ENCODE results near the gene MINDY4.

The MINDY4 gene

DNA sequence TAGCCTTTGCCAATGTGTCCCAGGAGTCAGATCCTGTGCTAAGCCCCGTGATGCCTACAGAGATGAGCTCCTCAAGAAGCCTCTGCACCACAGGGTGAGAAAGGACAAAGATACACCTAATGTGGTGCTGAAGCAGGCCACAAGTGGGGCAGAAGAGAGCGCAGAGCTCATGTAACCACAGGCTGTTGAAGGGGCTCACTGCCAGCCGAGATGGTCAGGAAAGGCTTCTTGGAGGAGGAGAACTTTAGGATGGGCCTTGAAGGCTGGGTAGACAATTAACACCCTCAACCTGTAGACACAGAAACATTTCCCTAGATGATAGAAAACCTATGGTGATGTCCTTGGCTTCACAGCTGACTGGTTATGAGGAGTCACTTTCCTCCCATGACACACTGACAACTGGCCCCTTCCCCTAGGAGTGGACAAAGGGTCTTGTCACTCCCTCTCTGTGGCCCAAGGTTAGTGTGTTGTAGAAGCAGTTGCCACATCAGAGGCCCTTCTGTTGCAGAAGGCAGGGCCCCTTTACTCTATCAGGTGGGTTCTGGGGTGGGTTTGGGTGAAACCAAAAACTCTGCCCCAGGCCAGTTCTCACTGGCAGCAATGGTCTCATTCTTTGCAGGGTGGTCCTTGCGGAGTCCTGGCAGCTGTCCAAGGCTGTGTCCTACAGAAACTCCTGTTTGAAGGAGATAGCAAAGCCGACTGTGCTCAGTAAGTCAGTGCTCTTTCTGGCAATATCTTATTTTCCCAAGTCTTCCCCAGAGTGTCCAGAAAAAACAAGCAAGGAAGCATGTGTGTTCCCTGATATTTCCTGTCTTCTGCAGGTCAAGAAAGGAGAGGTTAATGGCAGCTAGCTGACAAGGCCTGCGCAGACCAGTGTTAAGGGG is 69.2 kb downstream of the MINDY4 start:
- DNase-seq = no peak

DNA sequence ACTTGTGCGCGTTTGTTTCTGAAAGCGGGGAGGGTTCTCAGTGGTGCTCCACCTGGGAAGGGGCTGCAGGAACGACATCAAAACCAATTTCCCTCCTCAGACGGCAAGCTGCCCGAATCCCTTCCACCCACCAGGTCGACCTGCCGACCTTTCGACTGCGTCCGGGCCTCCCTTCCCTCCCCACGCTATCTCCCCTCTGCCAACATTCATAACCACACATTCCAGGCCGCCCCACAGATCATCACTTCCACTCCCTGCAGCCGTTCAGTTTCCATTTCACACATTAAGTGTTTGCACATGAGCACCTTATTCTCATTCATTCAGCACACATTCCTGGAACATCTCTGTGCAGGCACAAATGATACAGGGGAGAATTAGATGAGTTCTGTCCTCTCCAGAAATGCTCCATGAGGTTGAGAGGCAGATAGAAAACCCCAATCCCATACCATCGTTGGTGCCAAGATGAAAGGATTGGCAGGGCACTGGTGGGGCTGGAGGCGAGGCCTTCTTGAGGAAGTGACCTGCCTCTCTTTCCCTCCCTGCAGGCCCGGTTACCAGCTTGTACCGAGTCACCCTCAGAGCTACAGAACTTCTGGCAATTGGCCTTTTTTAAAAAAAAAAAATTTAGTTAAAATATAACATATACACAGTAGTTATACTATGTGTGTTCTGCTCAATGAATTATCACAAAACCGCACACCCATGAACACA is 70.0 kb downstream of the MINDY4 start:
- DNase-seq = no peak

DNA sequence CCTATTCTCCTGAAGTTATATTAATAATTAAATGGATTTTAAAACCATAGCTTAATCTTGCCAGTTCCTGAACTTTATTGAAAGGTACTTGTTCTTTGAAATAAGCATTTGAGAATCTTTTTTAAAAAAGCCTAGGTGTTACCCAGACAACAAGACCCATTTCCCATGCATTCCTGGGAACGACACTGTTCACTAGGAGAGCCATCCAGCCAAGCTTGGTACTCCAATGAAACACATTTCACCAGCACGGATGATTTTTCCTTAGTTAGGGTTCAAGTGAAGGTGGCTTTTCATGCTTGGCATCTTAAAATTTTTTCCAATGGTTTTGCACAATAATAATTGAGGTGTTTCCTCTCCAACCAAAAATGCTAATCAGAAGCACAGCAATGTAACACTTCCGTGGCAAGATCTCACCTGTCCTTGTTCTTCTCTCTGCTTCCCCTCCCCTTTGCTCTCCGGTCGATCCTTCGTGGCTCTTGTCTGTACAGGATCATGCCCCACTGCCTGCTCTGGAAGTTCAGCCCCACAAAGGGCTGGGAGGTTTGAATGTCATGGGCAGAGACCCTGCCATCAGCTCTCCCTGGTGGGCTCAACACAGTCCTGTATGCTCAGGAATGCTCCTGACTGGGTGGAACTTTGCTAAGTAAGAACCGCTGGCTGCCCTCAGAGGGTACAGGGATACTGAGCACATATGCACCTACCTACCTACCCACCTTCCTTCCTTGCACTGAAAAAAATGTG is 70.8 kb downstream of the MINDY4 start:
- DNase-seq = no peak

DNA sequence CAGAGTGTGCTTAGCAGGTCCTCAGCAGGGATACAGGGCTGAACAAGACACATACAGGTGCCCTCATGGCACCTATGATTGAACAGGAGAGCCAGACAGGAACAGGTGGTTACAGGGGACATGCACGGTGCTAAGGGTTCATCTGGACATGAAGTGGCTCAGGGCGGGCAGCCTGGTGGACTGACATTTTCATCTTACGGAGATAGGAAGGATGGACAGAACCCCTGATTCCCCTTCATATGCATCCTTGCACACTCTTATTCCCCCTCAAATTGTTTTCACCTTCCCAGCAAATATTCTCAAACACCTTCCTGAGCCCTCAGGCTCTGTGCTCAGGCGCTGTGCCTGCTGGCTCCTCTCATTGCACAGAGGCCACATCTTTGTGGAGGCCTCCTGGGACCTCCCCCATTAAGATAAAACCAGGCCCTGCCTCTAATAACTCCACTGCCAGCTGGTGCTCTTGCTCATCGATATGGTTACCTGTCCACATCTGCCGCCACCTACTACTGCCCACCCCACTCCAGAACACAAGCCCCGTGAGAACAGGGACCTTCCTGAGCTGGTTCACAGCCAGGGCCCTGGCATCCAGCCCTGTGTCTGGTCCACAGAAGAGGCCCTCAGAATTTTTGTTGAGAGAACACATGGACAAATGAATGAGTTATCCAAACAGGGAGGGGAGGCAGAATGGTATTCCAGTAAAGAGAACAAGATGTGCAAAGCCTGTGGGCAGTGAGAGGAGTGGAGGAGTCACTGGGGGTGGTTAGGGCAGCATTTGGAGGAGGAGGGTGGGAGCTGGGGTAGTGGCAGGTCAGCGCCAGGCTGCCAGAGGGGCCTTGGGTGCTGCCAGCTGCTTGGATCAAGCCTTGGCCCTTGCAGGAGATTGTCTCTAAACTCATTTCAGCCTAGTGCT is 71.6 kb downstream of the MINDY4 start:
- DNase-seq = no peak

DNA sequence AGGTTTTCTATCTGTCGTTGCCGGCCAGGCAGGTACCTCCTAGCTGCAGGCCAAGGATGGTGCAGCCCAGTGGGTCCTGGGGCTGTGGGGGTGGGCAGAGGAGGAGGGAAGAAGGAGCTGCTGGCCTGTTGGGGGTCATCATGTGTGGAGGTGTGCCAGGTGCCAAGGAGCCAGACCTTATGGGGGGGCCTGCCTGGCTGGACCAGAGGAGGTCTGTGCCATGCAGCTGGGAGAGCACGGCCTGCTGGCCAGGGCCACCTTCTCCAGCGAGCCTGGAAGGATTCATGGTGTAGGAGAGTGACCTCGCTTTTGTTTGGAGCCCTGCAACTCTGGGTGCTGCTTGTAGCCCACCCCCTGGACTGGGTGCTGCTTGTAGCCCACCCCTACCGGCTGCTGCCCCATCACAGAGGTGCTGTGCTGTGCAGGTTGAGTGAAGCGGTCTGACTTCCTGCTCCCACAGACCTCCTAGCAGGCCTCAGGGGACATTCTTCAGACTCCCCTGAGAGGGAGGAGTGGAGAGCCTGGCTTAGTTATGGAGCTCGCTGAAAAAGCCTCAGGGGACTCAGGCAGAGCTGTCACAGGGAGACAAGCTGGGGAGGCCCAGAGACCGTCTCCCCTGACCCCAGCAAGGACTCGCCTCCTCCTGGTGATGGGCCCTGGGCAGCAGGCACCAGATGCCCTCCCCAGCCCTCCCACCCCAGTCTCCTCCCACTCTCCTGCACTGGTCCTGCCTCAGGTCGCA is 72.7 kb downstream of the MINDY4 start:
- DNase-seq = no peak

DNA sequence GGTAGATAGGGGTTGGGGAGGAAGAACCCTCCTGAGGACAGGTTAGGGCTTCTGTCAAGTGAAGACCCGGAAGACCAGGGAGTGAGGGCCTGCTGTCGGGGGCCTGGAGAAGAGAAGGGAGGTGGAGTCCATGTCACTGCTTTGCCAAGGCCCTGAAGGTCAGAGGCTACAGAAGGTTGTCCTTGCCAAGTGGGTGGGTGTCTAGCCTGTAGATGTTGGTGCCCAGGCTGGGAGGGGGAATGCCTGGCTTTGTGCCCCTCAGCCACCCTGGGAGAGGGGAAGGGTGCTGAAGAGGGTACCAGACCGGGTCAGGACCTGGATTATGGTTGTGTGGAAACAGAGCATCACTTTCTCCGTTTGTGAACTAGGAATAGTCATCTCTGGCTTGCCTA is 73.3 kb downstream of the MINDY4 start:
- no peak for DNase-seq

DNA sequence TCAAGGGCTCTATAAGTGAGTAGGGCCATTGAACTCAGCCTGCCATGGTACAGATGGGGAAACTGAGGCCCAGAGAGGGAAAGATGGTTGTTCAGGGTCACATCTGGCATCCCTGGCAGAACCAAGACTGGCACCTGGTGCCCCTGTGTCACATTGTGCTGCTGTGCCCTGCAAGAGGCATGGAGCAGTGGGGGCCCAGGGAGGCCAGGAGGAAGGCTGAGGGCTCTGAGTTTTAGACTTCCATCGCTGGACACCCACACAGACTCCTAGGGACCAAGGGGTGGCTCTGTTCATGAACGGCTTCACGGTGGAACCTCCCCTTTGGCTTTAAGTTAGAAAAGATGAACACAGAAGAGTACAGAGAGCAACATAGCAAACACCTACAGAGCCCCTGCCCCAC is 73.7 kb downstream of the MINDY4 start:
- DNase-seq = no peak

DNA sequence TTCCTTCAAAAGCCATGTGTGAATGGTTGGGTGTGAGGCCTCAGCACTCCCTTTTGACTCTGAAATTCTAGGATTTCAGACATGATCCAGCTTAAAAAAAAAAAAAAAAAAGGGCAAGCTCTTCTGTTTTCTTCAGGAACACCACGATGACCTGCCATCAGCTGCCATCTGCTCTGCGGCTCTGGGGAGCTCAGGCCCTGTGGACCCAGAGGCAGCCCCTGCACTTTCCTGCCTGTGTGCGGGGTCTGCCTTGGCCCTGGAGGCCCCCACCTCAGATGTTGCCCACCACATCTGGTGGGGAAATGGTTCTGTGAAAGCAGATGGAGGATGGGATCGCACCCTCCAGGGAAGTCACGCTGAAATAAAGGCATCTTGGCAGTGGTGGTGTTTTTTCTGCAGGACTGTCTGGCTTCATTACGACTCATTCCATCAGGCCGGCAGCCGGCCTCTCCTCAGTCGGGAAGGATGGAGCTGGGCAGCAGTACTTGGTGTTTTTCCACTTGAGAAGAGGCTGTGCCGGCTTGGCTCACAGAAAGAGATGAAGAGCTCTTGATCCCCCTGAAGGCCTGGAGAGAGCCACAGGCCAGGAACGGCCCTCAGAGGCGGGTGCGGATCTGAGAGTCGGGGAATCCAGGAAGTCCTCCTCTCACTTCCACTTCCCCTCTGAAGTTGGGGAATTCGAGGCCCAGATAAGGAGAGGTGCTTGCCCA is 74.4 kb downstream of the MINDY4 start:
- DNase-seq = peak; percentile 78 to 93

DNA sequence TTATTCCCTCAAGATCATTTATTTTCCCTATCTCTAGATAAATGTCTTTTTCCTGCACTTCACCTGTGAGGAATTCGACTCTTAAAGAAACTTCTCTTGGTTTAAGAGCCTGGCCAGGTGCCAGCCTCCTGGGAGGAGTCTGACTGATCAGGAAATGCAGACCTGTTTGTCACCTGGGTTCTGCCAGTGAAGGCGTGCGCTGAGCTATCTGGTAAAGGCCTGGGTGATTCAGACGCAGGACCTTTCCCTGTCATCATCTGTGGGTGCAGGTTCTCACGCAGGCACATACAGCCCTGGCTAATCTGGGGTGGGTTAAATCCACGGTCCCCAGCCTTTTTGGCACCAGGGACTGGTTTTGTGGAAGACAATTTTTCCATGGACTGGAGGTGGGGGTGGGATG is 75.2 kb downstream of the MINDY4 start:
- no peak for DNase-seq

DNA sequence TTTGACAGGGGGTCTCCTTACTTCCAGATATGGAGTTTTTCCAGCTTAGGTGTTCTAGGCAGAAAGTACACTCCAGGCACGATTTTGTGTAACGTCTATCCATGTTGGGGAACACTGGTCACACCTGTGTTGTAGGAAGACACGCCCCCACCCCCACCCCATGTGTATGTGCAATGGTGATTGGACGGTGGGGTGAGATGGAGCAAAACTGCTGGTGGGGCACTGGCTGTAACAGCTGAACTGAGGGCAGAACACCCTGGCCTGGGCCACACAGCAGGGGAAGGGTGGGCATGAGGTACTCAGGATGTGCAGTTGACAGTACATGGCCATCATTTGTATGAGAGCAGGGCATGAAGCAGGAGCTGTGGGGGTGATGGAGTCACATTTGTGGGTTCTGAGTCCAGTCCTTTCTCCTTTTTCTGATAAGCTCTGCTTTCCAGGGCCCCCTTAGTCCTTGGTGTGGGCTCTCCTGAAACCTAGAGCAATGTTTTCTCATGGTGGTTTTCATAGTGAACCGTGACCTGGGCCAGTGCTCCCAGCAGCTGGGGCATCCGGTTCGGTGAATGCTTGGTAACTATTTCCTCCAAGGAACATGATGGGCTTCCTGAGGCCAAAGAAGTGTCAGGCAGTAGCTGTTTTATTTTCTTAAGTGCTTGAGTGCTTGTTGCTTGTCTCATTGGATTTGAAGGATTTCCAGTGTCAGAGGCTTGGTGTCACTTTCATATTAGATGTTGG is 77.1 kb downstream of the MINDY4 start:
- no peak for DNase-seq

DNA sequence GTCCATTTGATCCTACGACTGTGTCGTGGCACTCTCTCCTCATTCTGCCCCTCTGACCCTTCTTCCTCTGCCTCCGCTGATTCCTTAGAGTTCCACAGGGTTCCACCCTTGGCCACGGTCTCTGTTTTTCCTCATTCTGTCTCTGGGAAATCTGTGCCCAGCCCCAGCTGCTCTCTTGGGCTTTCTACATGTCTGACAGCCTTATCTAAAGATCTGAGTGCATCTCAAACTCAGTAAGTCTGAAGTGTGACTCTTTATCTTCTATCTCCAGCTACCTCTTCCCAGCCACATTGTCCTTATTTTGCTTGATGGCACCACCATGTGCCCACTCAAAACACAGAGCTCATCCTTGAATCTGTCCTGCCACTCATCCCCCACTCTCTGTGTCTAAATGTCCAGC is 78.3 kb downstream of the MINDY4 start:
- DNase-seq = no peak

DNA sequence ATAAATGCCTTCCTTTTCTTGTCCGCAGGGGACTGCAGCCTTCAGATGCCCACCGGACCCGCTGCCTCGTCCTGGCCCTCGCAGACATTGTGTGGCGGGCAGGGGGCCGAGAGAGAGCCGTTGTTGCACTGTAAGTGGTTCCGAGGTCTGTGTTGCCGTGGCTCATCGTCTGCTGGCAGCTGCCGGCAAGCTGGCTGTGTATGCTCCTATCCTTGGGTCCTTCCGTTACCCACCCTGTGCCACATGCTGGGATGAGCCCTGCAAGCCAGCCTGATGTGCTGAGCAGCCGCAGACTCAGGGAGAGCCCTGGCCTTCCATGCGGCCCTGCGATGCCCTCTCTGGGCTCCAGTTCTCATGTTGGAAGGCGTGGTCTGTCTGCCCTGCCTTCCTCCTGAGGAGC is 79.2 kb downstream of the MINDY4 start:
- DNase-seq = no peak

DNA sequence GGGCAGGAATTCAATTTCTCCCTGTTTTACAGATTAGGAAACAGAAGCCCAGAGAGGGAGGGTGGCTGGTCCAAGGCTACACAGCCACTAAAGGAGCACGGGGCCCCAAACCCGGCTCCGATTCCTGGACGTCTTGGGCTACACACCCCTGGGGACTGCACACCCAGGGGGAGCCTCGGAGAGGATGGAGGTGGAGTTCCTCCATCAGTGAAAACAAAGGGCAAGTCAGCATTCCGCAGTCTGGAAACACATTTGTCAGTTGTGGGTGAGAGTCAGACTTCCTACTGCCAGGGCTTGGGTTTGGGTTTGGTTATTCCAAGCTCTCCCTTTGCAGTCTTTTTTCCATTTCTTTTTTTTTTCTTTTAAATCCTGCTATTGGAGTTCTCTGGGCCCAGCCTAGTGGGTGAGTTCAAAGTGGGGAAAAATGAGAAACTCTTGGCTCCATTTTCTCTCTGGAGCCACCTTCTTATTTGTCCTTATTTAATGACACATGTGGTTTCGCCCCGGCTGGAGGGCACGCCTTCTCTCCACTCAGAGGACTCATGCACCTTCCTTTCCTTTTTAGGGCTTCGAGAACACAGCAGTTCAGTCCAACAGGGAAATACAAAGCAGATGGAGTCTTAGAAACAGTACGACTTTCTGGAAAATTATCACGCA is 80.6 kb downstream of the MINDY4 start:
- DNase-seq = no peak

DNA sequence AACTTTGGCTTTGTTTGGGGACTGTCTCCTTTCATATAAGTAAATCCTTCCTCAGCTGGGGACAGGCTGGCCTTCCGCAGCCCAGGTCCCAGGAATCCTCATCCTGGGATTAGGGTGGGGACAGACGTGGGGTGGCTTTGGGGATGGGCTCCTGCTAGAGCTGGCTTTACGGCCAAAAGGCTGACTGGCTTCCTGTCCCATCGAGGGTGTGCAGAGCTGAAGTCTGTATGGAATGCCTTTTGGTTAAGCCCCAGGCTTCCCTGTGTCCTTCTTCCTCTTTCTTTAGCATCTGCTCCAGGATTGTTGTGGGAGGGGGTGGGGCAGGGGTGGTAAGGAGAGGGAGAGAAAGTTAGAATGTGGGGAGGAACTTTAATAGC is 81.1 kb downstream of the MINDY4 start:
- DNase-seq = no peak

DNA sequence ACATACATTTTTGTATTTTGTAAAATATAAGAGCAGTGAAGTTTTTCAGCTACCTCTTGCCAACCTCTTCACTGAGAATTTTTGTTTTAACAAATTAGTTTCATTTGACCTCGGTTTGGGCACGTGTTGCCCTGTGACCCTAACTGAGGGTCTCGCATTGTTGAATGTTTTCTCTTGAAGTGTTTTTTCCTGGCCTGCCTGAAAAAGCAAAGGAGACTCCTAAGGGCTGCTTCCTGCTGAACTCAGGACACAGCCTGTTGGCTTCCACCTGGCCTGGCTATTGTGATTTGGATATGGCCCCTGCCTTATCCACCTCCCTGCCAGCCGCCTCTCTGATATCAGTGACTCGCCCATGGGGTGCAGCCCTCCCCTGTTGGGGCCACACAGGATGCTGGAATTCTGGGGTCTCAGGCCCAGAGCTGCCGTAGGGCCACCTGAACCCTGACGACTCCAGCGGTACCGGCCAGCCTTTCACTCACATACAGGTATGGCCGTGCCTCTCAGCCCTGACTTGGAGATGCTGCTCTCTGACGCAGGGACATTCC is 81.6 kb downstream of the MINDY4 start:
- no peak for DNase-seq

DNA sequence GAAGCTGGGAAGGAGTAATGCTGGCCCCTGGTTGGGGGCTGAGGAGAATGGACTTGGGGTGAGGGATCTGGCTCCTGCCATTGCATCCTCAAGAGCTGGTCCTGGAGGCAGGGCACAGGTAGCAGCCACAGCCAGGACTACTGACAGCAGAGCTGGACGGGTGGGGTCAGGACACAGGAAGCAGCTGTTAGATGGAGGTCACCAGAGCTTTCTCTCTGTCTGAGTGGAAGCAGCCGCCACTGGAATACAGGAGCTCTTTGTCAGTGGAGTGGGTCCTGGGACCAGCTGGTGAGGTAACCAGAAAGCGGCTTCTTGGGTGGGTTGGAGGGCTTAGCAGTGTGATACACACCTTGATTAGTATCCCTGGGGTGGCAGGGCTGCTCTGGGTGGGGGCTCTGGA is 82.4 kb downstream of the MINDY4 start:
- DNase-seq = no peak

DNA sequence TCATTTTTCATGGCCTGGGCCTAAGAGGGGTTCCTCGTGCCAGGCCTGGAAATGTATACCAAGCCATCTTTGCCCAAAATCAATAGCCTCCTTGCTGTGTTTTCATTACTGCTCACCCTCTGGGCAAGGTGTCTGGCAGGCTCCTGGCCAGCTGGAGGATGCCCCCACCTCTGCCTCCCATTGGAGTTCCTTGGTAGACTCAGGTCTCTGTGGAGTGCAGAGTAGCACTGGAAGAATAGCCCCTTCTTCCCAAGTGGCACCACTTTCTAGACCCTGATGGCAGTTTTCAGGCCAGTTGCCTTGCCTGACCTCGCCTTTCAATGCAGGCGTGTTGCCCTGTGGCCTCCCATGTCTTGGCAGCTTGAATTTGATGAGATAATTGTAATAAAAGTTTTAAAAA is 84.7 kb downstream of the MINDY4 start:
- DNase-seq = no peak

DNA sequence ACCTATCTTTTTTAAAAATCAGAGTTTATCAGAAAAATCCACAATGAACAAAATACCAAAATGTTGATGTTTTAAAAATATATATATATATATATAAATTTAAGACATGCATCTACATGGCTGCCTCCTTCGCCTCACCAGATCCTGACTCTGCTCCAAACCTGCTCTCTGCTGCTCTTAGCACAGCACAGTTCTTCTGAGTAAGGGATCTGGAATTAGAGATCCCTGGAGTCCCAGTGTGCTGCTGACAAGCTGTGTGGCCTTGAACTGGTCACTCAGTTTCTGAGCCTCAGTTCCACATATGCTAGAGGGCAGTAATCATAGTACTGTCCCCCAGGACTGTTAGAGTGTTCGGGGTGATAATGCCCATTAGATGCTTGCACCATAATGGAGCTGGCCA is 87.4 kb downstream of the MINDY4 start:
- DNase-seq = no peak

DNA sequence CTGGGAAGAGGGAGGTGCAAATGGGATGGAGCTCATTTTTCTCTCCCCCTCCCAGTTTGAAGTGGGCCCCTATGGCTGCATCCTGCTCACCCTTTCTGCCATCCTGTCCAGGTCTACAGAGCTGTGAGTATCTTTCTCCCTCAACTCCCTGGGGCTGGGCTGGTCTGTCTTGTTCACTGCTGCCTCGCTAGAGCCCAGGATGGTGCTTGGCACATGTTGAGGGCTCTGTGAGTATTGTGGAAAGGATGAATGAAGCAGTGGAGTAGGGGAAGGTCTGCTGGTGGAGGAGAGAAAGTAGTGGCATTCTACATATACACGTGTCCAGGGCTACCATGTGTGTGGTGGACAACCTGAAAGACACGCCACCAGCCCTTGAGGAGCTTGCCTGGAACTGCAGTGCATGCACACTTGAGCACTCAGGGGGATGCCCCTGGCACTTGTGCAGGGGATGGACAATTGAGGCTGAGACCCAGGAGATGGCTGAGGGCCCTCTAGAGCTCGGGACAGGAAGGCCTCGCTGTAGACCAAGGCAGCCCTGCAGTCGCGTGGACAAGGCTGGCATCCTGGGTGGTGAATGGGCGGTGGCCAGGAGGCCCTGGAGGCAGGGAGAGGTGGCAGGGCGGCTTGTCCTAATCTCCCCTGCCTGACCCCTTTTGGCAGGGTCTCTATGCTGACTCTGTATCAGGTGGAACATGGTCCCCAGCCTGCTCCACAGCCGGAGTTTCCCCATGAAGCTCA is 88.2 kb downstream of the MINDY4 start:
- no peak for DNase-seq

All from cerebellar nuclear complex (tissue), 1 donor.